HG03135 (cell line): Measurements from ENCODE around the gene WNT2.
"Not testable (repeated sequence)": the region's sequence is repeated elsewhere in the genome, so short reads cannot be mapped to it uniquely, and the experiment has no call there.

ENCODE experiments used
- ATAC-seq: cut with Tn5 transposase; IDR thresholded peaks from one replicate; pipeline ENCODE4 v1.9.1; 2021; ENCODE audit warnings: mild to moderate bottlenecking, moderate library complexity; ENCODE audit not compliant: unreplicated experiment

The WNT2 gene

DNA sequence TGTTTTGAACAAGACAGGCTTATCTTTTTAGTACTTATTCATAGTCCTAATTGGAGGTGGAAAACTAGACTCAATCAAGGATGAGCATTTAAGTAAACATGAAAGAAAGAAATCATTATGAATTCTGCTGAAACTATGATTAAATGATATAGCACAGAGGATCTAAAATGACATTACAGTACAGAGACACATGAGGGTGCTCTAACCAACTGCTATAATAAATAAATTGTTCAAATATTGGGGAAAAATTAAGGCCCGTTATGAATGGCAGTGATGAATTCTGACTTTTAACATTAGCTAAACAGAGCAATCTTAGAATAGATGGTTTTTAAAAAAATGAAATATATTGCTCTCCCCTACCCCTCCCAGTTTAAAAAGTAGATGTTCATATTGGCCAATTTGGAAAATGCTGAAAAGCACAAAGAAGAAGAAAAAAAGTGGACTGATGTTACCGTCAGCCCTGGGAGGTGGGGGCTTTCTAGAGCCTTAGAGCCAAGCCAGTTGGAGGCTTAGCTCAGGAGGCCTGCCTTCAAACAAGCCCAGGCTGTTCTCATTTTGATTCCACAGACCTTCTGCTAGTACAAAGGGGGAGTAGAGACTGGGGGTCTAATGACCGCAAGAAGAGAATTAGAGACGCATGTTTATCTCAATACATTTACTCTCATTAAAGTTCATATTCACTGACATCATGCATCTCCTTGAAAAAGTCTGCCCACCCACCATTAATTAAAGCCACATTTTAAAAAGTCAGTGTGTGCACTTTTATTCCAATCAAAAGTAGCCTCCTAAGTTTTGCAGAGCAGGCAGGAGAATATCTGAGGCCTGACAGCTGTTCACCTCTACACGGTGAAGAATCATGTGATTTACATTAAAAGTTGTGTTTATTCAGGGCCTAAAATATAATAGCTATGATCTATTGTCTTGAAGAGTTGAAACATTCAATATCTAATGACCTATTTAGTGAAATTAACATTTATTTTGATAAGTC, 10.0 kb downstream of the WNT2 start:
- ATAC-seq, result no peak

DNA sequence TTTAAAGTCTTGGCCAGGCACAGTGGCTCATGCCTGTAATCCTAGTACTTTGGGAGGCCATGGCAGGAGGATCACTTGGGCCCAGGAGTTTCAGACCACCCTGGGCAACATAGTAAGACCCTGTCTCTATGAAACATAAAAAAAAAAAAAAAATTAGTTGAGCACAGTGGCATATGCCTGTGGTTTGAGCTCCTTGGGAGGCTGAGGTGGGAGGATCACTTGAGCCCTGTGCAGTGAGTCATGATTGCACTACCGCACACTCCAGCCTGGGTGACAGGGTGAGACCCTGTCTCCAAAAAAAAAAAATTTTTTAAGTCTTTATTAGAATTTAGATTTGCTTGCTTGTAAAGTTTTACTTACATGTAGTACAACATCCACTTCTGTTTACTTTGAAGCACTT, 14.0 kb downstream of the WNT2 start:
- no peak for ATAC-seq

DNA sequence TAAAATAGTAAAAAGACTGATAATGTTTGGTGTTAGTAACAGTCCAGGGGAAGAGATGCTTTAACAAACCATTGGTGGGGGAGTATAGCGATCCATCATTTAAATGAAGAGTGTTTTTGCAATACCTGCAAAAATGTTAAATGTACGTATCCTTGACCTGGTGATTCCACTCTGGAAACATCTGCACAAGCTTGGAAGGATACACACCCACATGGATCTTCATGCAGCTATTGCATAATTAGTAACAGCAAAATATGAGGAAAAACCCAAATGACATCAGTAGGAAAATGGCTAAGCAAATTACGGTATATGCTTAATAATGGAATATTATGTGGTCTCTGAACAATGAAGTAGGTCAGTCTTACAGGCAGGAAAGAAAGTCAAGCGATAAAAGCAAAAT, 20.5 kb downstream of the WNT2 start:
- ATAC-seq, result no peak

DNA sequence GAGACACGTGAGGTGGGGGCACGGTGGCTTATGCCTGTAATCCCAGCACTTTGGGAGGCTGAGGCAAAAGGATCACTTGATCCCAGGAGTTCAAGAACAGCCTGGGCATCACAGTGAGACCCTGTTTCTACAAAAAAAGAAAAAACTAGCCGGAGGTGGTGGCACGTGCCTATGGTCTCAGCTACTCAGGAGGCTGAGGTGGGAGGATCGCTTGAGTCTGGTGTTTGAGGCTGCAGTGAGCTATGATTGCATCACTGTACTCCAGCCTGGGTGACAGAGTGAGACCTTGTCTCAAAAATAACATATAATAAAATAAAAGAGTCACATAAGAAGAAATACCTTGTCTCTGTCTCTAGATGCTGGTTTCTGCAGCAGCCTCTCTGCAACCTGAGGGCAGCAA, 22.4 kb downstream of the WNT2 start:
- ATAC-seq, result not testable (repeated sequence)

DNA sequence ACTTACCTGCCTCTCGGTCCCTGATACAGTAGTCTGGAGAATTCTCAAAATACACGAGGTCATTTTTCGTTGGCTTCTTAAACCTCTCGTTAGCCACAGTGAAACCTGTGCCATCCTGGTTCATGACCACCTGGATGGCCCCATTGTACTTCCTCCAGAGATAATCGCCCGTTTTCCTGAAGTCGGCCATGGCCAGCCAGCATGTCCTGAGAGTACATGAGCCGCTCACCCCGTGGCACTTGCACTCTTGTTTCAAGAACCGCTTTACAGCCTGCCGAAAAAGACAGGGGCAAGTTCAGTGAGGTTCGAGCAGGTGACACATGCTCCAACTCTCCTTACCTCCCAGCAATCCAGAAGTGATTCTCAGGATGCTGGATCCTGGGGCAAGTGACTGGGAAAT, 25.3 kb downstream of the WNT2 start:
- no peak for ATAC-seq

DNA sequence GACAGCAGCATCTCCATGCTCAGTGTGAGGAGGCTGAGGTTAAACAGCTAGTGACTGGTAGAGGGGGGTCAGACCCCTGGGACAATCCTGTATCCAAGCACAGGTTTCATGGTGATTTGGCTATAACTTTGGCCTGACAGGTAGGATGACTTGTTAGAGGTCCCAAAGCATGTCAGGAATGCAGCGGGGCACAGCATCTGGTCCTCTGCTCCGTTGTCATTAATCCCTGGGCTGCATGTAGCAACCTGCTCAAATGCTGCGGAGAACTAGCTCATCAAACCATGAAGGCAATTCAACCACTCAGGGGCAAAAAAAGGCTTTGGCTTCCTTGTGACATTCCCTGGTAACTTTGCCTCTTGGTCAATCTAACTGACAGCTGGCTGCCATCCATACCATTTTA, 26.8 kb downstream of the WNT2 start:
- no peak for ATAC-seq

DNA sequence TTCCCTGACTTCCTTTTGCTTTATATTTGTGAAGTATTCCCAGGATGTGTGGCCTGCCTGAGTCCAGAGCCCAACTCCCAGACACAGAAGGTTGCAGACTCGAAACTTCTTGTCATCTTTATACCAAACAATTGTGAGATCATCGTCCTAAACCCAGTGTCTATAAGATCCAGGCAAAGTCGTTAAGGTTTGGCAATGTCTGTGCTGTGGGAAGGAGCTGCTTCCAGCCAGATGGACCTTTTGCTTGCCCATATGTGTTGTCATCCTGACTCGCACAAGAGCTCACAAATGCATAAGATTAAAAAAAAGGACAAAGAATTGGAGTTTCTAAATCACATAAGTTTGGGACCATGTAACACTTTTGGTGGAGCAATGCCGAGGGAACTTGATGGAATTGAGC, 37.0 kb downstream of the WNT2 start:
- no peak for ATAC-seq

DNA sequence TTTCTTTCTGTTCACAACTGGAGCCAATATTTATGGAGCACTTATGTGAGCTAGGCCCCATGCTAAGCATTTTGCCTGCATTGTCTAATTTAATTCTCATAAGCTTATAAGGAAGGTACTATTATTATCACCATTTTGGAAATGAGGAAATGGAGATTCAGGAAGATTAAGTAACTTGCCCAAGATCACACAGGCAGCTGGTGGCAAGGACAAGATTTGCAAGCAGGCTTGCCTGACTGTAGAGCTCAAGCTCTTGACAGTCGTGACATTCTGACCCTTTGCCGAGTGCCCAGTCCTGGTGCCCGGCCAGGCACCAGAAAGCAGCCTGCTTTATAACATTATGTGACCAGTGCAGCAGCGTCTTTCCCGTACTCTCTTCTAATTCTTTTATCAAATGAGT, 38.2 kb downstream of the WNT2 start:
- ATAC-seq, result no peak

DNA sequence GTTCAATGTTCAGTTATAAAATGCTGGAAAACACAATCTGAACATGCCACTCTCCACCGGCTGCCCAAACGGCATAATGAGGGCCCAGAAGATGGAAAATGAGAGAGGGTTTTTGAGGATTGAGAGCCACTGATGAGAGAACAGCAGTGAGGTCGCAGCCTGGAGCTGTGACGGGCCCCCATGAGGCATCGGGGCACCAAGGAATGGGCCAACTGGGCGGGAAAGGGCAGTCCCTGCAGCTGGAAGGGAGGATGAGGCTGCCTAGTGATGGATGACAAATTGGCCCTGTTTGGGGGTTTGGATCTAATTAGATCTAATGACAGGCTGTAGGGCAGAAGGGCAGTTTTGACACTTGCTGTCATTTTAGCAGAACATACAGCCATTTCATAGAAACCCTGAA, 39.1 kb downstream of the WNT2 start:
- ATAC-seq, result no peak

DNA sequence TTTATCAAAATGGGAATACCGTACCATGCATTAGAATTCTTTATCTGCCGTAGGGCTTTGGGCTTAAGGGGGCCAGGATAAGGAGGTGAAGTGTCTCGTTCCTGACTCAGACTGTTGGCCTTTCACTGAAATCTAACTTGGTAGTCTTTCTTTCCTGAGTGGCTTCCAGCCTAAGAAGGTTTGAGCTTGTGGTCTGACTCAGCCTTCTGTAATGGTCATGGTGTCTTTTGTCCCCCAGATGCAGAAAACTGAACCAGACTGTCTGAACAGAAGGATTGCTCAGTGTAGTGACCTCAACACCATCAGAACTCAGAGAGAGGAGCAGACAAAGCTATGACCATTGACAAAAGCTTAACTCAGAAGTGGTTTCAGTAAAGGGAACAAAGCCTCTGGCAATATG, 39.5 kb downstream of the WNT2 start:
- no peak for ATAC-seq

DNA sequence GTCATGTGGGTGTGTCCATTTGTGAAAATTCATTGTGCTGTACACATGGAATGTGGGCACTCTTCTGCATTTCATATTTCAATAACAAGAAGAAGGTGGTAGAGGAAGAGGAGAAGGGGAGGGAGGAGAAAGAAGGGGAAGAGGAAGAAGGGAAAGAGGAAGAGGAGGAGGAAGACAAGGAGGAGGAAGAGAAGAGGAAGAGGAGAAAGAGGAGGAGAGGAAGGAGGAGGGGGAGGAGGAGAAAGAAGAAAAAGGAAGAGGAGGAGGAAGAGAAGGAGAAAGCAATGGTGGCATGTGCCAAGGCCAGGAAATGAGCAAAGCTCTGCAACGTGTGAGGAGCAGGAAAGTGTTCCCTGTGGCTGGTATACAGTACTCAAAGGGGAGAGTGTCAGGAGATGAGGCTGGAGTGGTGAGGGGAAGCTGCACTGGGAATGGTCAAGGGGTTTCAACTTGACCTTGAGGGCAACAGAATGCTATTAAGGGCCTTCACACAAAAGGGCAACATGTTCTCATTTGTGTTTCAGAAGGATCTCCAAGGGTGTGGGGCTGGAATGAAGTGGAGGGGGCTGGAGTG, 40.5 kb downstream of the WNT2 start:
- ATAC-seq, result no peak

DNA sequence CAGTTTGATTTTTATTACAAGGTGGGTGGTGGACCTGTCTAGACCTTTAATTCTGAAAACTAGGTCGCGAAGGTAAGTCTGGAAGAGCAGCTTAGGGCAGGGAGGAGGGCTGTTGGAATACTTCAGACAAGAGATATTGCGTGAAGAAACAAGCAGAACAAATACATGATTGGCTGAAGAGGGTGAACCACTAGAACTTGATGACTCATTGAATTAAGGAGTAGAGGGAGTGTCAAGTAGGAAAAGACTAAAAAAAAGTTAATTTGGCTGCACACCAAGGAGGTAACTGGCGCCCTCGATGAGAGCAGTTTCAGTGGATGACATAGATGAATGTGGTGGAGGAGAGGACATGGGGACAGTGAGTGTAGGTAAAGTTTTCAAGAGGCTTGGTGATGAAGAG, 41.3 kb downstream of the WNT2 start:
- ATAC-seq, result no peak

DNA sequence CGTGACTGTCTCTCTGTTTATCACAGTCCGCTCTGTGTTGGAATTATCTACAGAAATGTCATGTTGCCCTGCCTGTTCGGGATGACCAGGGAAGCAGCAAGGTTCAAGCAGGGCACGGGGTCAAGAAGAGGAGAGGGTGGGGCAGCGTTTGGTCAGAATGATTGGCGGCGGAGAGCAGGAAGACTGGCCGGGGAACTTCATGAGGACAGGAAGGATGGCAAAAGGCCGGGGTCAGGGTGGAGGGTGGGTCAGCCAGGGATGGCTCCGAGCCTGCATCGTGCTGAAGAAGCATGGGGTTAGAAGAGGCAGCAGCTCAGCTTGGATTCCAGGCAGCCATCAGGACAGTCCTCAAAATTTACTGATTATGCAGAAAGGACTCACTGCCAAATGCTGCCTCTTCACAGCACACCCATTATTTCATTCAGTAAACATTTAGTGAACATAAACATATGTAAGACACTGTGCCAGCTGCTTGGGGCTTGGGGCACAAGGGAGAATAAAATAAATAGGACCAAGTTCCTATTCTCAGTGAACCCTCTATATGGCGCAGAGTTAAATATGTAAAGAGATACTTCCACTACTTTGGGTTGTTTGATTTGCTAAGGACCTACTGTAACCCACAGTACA, 42.8 kb downstream of the WNT2 start:
- ATAC-seq, result no peak

DNA sequence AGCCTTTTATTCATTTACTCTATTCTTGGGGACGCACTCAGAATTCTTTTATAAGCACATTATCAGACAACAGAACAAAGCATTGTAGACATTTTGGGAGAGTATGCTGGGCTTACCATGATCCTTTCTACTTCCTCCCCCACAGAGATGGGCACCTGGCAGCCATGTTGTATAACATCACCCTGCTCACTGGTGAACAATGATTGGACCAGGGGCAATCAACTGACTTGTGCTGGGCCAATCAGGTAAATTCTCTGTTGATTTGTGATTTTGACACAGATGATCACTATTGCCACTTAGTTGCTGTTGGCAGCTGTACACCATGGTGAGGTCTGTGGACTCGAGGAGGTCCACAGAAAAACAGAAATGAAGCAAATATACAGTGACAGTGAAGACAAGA, 43.7 kb downstream of the WNT2 start:
- ATAC-seq, result no peak

DNA sequence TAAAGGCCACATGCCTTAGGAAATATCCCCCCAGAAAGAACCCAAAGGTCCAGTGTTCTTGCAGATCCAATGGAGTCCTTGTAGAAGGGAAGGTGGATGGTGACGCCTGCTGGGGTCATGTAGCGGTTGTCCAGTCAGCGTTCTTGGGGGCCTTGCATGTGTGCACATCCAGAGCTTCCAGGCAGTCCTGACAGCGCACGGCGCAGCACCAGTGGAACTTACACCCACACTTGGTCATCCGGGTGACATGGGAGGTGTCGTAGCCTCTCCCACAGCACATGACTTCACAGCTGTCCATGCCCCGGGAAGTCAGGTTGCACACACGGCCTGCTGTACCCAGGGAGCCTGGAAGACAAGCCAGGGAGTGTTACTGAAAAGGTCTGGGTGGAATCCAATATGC, 44.8 kb downstream of the WNT2 start:
- no peak for ATAC-seq

DNA sequence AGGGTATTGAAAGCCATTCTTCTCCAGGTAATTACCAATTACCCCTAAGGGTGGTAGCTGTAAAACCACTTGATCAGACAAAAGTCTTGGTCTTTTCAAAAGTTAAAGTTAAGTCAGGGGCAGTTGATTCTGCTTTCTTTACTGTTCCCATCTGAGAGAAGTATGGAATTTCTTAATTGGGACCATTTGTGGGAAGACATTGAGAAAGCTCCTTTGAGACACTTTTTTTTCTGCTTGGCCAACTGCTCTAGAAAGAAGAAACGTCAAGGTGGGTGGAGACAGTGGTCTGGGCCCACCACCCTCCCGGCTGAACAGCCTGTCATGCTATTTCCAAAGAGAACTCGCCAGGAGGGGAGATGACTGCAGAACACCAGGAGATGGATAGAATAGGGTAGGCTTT, 45.3 kb downstream of the WNT2 start:
- ATAC-seq, result no peak

DNA sequence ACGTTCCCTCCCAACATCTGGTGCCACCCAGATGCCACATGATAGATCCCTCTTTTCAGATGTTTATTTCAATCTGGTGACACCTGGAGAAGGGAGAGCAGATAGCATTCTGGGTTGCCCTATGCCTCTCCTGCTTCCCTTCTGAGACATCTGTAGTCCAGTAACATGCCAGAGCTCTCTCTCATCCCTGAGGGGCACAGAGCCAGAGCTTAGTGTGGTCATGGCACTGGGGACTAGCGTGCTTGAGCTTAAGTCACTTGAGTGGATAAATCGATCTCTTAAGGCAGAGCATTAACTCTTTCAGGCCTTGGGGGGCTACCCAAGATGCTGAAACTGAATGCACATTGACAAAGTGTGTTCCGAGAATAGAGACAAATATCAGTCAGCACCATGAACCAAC, 47.9 kb downstream of the WNT2 start:
- no peak for ATAC-seq

DNA sequence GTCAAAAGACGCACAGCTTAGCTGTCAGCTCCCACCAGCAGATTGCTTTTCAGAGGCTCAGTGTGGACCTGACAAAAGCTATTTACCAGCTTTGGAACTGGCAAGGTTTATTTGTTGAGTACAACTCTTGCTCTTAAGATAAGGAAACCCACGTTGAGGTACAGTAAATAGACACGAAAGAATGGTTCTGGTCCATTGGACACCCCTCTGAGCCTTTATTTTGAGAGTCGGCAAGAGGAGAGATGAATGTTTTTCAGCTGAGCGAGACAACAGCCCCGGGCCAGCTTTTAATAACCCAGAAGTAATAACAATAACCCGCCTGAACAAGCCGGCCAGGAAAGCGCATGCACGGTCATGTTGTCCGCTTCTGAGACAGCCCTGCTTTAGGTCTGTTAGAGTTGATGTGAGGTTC, 49.0 kb downstream of the WNT2 start:
- ATAC-seq, result no peak

DNA sequence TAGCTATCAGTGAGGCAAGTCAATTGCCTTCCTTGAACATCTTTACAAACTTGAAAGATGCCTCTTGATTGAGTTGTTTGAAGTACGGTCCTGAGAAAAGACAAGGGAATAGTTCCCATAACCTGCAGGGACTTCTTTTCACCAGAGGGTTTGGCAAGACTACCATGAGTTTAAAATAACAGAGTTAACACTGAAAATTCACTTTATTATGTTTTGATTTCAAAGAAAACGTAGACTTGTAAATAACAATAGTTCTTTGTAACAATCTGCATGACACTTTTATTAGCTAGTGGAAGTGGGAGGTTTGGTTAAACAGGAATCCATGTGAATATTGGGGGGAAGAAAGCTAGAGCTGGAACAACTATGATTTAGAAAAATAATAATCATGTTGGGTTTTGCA, 49.5 kb downstream of the WNT2 start:
- ATAC-seq, result no peak

DNA sequence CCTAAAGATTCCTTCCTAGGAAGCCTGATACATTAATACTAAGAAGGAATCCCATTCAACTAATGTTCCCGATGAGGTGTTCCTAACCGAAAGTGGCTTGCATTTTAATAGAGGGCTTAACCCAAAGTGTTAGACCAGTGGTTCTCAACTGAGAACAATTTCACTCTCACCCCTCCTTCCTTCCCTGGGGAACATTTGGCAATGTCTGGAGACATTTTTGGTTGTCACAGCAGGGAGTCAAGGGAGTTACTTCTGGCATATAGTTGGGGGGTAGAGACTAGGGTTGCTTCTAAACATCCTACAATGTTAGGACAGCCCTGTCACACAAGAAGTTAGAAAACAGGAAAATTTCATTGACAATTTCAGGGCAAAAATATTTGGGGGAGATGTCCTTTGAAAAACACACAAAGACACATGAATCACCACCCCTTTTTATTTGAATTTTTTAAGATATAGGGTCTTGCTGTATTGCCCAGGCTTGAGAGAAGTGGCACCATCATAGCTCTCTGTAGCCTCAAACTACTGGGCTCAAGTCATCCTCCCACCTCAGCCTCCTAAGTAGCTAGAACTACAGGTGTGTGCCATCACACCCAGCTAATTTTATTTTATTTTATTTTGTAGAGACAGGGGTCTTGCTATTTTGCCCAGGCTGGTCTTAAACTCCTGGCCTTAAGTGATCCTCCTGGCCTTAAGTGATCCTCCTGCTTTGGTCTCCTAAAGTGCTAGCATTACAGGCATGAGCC, 50.7 kb downstream of the WNT2 start:
- no peak for ATAC-seq

DNA sequence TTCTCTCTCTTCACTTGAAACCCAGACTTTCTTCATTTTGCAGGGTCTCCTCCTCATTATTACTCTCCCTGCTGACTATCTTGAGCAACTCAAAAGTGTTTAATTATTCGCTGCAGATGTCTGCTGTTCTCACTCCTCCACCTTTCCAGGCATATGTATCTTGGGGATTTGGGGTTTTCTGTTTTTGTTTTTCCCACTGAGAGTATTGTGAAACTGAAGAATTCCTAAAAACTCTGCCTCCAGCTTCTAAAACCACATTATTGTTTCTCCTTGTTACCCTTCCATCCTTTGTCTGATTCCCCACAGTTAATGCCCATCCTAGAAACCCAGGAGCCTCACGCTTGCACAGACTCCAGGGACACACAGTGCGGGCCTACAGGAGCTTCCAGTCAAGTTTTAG, 51.3 kb downstream of the WNT2 start:
- no peak for ATAC-seq
